Karpas-422 (cell line): ENCODE results near the gene TCEA3. TPM values are rescaled to one million over a fixed set of nuclear protein-coding genes. Genes with fewer than 3 reads are reported as not detected.

Experiments
- DNase-seq: peaks from one replicate; pipeline ENCODE4 v3.0.0-alpha.2; 2015
- H2AFZ ChIP-seq: fragments of 200-600 bp; sonication (generic); 2 replicates; pipeline ENCODE4 v1.6.1; 2014; ENCODE audit warnings: antibody characterized with exemption, low read length, mixed read lengths
- H3K27ac ChIP-seq: fragments of 200-600 bp; sonication (generic); 2 replicates; pipeline ENCODE4 v1.5.1; 2014; ENCODE audit warnings: mild to moderate bottlenecking, low read length, moderate library complexity
- H3K27me3 ChIP-seq: fragments of 200-600 bp; sonication (generic); 2 replicates; pipeline ENCODE4 v1.6.1; 2014; ENCODE audit warnings: low read length, mixed read lengths
- H3K36me3 ChIP-seq: fragments of 200-600 bp; sonication (generic); 2 replicates; pipeline ENCODE4 v1.6.1; 2014; ENCODE audit warnings: low read length, mixed read lengths; ENCODE audit not compliant: insufficient read depth
- H3K4me1 ChIP-seq: fragments of 200-600 bp; sonication (generic); 2 replicates; pipeline ENCODE4 v1.6.1; 2014; ENCODE audit warnings: mild to moderate bottlenecking, low read length, mixed read lengths
- H3K4me2 ChIP-seq: fragments of 200-600 bp; sonication (generic); 2 replicates; pipeline ENCODE4 v1.6.1; 2014; ENCODE audit warnings: low read length, low read depth, mild to moderate bottlenecking; ENCODE audit not compliant: poor library complexity, severe bottlenecking
- H3K4me3 ChIP-seq: fragments of 200-600 bp; sonication (generic); 2 replicates; pipeline ENCODE4 v1.5.1; 2014; ENCODE audit warnings: mild to moderate bottlenecking, antibody characterized with exemption, low read length, mixed read lengths
- H3K79me2 ChIP-seq: fragments of 200-600 bp; sonication (generic); 2 replicates; pipeline ENCODE4 v1.6.1; 2014; ENCODE audit warnings: mild to moderate bottlenecking, low read length, mixed read lengths
- H3K9ac ChIP-seq: fragments of 200-600 bp; sonication (generic); 2 replicates; pipeline ENCODE4 v1.6.0; 2014; ENCODE audit warnings: low read length
- H3K9me2 ChIP-seq: fragments of 200-600 bp; sonication (generic), shearing (Covaris generic); replicated peaks from 2 replicates; pipeline ENCODE4 v1.6.0; 2014; ENCODE audit warnings: mild to moderate bottlenecking, low read length, moderate library complexity; ENCODE audit not compliant: insufficient read depth
- H3K9me3 ChIP-seq: fragments of 300-700, 200-600 bp; sonication (generic); 2 replicates; pipeline ENCODE4 v1.6.1; 2014; ENCODE audit warnings: low read length, mixed read lengths
- H4K20me1 ChIP-seq: fragments of 200-600 bp; sonication (generic); 2 replicates; pipeline ENCODE4 v1.6.1; 2014; ENCODE audit warnings: mild to moderate bottlenecking, antibody characterized with exemption, low read length, low read depth; ENCODE audit not compliant: insufficient read depth
- total RNA-seq: library from RNA; depleted of rRNA; stranded (reverse); fragments of >200 nt; shearing (Covaris generic); gene quantifications from 2 replicates; pipeline ENCODE4 v1.2.3, GENCODE V29; 2014; ENCODE audit warnings: low replicate concordance; rRNA removed

Gene TCEA3
- not detected in 2 replicates for total RNA-seq

DNA sequence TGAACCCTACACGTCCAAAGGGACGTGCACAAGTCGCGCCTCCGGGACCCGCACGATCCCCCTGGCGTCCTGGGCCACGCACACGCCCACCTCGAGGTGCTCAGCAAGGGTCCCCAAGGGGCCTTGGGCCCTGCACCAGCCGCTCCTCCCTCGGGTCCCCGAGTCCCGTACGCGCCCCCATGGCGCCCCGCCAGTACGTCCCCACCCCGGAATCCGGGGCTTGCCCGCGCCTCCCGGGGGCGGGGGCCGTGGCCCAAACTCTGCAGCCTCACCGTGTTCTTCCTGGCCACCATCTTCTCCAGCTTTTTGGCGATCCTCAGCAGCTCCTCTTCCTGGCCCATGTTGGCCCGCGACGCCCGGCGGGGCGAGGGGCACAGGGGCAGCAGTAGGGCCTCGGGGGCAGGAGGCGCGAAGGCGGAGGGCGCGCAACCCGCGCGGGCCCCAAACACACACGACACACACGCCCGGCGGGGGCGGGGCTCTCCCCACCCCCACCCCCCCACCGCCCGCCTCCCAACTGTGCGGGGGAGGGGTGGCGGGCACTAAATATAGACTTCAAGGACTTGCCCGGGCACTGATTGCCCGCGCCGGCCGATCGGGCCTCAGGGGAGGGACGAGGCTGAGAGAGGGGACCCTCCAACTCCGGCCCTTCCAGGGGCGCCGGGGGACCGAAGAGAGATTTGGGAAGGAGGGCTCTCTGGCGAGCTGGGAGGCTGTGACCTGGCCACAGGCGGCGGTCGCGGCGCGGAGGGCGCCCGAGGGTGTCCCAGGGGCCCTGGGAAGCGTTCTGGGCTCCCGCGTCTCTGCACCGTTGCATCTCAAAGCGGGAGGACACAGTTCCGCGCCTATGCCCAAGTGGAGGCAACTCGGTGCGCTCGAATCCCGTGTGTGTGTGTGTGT lies at the start of gene TCEA3:
TSS of gene TCEA3 (minus strand) at position 456 of the 900 bp plus-strand sequence. CDS start at position 341, 115 bp downstream.
- no peak within 1 kb of the TSS for H3K4me3 ChIP-seq
- H3K9ac ChIP-seq = no peak within 1 kb of the TSS
- no peaks in the 10 kb centered on the region for H3K4me1 ChIP-seq
- DNase-seq = no peak
- no peaks in the 10 kb centered on the region for H3K36me3 ChIP-seq
- H3K79me2 ChIP-seq = no peaks in the 10 kb centered on the region
- no peak within 1 kb of the TSS for H2AFZ ChIP-seq
- no peaks in the 10 kb centered on the region for H3K9me3 ChIP-seq
- H4K20me1 ChIP-seq = no peaks in the 10 kb centered on the region
- H3K4me2 ChIP-seq = no peak within 1 kb of the TSS
- H3K9me2 ChIP-seq = no peaks in the 10 kb centered on the region
- H3K27me3 ChIP-seq = no peaks in the 10 kb centered on the region
- H3K27ac ChIP-seq = no peak within 1 kb of the TSS

- no peaks in the 10 kb centered on the region for H3K27me3 ChIP-seq
- H3K9ac ChIP-seq = no peak overlapping the region
- no peaks in the 10 kb centered on the region for H3K9me3 ChIP-seq
- H3K4me2 ChIP-seq = no peak overlapping the region
- DNase-seq = no peak
- H4K20me1 ChIP-seq = no peaks in the 10 kb centered on the region
- H3K4me3 ChIP-seq = no peak overlapping the region
- H2AFZ ChIP-seq = no peak overlapping the region
- H3K9me2 ChIP-seq = no peaks in the 10 kb centered on the region
- no peaks in the 10 kb centered on the region for H3K79me2 ChIP-seq
- no peak overlapping the region for H3K27ac ChIP-seq
- no peaks in the 10 kb centered on the region for H3K36me3 ChIP-seq
- no peaks in the 10 kb centered on the region for H3K4me1 ChIP-seq
Observed at GRCh38 chr1:23473037-23473800, 48.7 kb upstream of the TCEA3 start.

- Histone ChIP-seq H4K20me1 (no peaks in the 10 kb centered on the region), H3K9me3 (no peaks in the 10 kb centered on the region), H3K79me2 (no peaks in the 10 kb centered on the region), H3K4me2 (no peak overlapping the region), H3K27me3 (no peaks in the 10 kb centered on the region), H3K9ac (no peak overlapping the region), H3K4me1 (no peaks in the 10 kb centered on the region), H3K9me2 (no peaks in the 10 kb centered on the region), H3K27ac (no peak overlapping the region), H2AFZ (no peak overlapping the region), H3K36me3 (no peaks in the 10 kb centered on the region), H3K4me3 (no peak overlapping the region)
- no peak for DNase-seq
Observed at GRCh38 chr1:23472351-23473036, 47.9 kb upstream of the TCEA3 start.

DNA sequence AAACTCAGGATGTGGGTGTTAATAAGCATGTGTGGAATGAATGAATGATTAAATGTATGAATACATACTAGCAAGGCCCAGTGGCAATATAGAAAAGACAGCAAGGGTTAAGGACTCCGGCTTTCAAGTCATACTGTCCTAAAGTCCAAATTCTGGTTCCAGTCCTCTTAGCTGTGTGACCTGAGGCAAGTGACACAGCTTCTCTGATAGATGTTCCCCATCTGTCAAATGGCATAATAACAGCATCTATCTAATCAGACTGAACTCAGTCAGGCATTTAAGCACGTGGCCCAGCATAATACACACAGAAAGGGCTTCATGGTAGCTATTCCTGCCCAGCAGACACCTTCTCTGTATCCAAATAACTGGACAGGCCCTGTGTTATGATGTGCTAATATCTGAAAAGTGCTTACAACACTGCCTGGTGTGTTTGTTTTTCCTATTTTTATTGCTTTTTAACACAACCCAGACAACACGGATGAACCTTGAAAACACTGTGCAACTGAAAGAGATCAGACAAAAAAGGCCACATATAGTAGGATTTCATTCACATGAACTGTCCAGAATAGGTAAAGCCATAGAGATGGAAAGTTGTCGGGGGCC lies 47.0 kb upstream of the TCEA3 start:
- no peaks in the 10 kb centered on the region for H3K9me3 ChIP-seq
- no peak overlapping the region for H2AFZ ChIP-seq
- H3K9ac ChIP-seq = no peak overlapping the region
- H3K4me2 ChIP-seq = no peak overlapping the region
- no peaks in the 10 kb centered on the region for H3K9me2 ChIP-seq
- no peak for DNase-seq
- no peaks in the 10 kb centered on the region for H3K4me1 ChIP-seq
- no peaks in the 10 kb centered on the region for H3K27me3 ChIP-seq
- no peaks in the 10 kb centered on the region for H3K79me2 ChIP-seq
- H3K4me3 ChIP-seq = no peak overlapping the region
- H3K27ac ChIP-seq = no peak overlapping the region
- H3K36me3 ChIP-seq = no peaks in the 10 kb centered on the region
- no peaks in the 10 kb centered on the region for H4K20me1 ChIP-seq

DNA sequence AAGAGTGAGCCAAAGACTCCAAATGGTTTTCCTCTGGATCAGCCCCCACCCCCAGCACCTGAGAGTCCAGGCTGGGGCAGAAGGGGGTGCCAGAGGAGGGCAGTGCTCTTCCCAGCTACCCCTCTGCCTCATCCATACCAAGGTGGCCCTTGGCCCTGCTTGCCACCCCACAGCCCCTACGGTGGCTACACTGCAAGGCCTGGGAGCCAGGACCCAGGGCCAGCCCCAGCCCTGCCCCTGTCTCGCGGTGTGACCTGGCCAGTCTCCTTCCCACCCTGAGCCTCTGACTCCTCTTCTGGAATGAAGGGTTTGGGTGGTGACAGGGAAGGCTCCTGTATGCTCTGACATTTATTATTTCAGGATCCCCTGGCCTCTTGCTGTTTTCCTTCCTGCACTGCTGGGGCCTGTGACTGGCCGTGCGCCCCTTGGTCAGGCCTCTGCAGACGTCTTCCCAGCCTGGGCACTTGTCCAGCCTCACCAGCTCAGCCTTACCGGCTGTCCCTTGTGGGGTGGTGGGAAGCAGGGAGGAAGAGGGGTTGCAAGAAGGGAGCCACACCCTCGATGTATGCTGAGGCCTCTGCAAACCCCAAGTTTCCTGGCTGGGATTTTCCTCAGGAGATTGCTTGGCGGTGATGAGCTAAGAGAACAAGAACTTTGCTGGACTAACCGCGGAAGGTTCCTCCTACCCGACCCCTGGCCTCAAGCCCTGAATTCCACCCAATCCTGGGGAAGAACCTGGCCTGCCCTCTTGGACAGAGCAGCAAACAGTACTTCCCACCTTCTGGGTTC lies 45.9 kb upstream of the TCEA3 start:
- Histone ChIP-seq H3K4me3 (no peak overlapping the region), H3K9me3 (no peaks in the 10 kb centered on the region), H3K4me2 (no peak overlapping the region), H3K27ac (no peak overlapping the region), H3K27me3 (no peaks in the 10 kb centered on the region), H3K9me2 (no peaks in the 10 kb centered on the region), H3K9ac (no peak overlapping the region), H3K4me1 (no peaks in the 10 kb centered on the region), H3K36me3 (no peaks in the 10 kb centered on the region), H3K79me2 (no peaks in the 10 kb centered on the region), H4K20me1 (no peaks in the 10 kb centered on the region), H2AFZ (no peak overlapping the region)
- no peak for DNase-seq

GRCh38 chr1:23469372-23469982 lies 44.9 kb upstream of the TCEA3 start:
- Histone ChIP-seq H3K9ac (no peak overlapping the region), H3K4me1 (no peaks in the 10 kb centered on the region), H3K27me3 (no peaks in the 10 kb centered on the region), H3K36me3 (no peaks in the 10 kb centered on the region), H4K20me1 (no peaks in the 10 kb centered on the region), H3K9me2 (no peaks in the 10 kb centered on the region), H2AFZ (no peak overlapping the region), H3K27ac (no peak overlapping the region), H3K4me2 (no peak overlapping the region), H3K9me3 (no peaks in the 10 kb centered on the region), H3K79me2 (no peaks in the 10 kb centered on the region), H3K4me3 (no peak overlapping the region)
- no peak for DNase-seq

GRCh38 chr1:23466423-23466989 lies 42.0 kb upstream of the TCEA3 start:
- H3K9ac ChIP-seq = no peak overlapping the region
- no peaks in the 10 kb centered on the region for H3K79me2 ChIP-seq
- no peak for DNase-seq
- H3K4me2 ChIP-seq = no peak overlapping the region
- H3K4me3 ChIP-seq = no peak overlapping the region
- no peaks in the 10 kb centered on the region for H3K9me2 ChIP-seq
- no peaks in the 10 kb centered on the region for H3K9me3 ChIP-seq
- H4K20me1 ChIP-seq = no peaks in the 10 kb centered on the region
- no peaks in the 10 kb centered on the region for H3K27me3 ChIP-seq
- H2AFZ ChIP-seq = no peak overlapping the region
- H3K4me1 ChIP-seq = no peaks in the 10 kb centered on the region
- no peaks in the 10 kb centered on the region for H3K36me3 ChIP-seq
- H3K27ac ChIP-seq = no peak overlapping the region
